Naive B cell (primary cell): ENCODE data around the gene SNED1. TPM values are rescaled to one million over a fixed set of nuclear protein-coding genes. Genes with fewer than 3 reads are reported as not detected.
A peak's percentile ranks its signal among the peaks of the same experiment; 100 is the strongest.

ENCODE experiments used
- ATAC-seq, 2 donors: fragments of 150-1000 bp; cut with Tn5 transposase; 2 replicates each; pipeline ENCODE4 v1.10.0; 2021; ENCODE audit warnings: low read depth in 2 of 2, mild to moderate bottlenecking in 2 of 2, moderate library complexity in 2 of 2
- DNase-seq: peaks from one replicate; pipeline ENCODE4 v3.0.0; 2022
- H3K27ac Mint-ChIP-seq, 6 donors: one replicate each; pipeline ENCODE4 v1.8.0; 2020 to 2022; ENCODE audit warnings: mild to moderate bottlenecking in 6 of 6, mixed read lengths in 6 of 6, moderate library complexity in 5 of 6, inconsistent platforms in 2 of 6
- H3K27me3 Mint-ChIP-seq, 3 donors: one replicate each; pipeline ENCODE4 v1.8.0; 2021 to 2022; ENCODE audit warnings: mixed read lengths in 3 of 3, mild to moderate bottlenecking in 1 of 3
- H3K36me3 Mint-ChIP-seq, 2 donors: one replicate each; pipeline ENCODE4 v1.8.0; 2020 to 2022; ENCODE audit warnings: mixed read lengths in 2 of 2, inconsistent platforms in 1 of 2, mild to moderate bottlenecking in 1 of 2
- H3K4me1 Mint-ChIP-seq, 3 donors: one replicate each; pipeline ENCODE4 v1.8.0; 2020 to 2022; ENCODE audit warnings: mixed read lengths in 3 of 3, inconsistent platforms in 1 of 3, mild to moderate bottlenecking in 1 of 3, moderate library complexity in 1 of 3
- H3K4me3 Mint-ChIP-seq, 8 donors: one replicate each; pipeline ENCODE4 v1.8.0; 2020 to 2022; ENCODE audit warnings: mild to moderate bottlenecking in 8 of 8, mixed read lengths in 8 of 8, moderate library complexity in 8 of 8, inconsistent platforms in 2 of 8
- H3K9me3 Mint-ChIP-seq, 7 donors: one replicate each; pipeline ENCODE4 v1.8.0; 2020 to 2022; ENCODE audit warnings: mixed read lengths in 7 of 7, mild to moderate bottlenecking in 5 of 7, inconsistent platforms in 2 of 7, moderate library complexity in 1 of 7
- polyA plus RNA-seq, 6 donors: library from polyadenylated mRNA; unstranded; fragments of 300-500 nt; fragmentation: Illumina TruSeq; gene quantifications; one replicate each; pipeline ENCODE4 v1.2.3, GENCODE V29; 2021; ENCODE audit warnings: low read depth in 6 of 6

SNED1 gene
- polyA plus RNA-seq, 6 donors from 2014 or later: 0.75 to 3.2 (median 1.3) TPM

DNA sequence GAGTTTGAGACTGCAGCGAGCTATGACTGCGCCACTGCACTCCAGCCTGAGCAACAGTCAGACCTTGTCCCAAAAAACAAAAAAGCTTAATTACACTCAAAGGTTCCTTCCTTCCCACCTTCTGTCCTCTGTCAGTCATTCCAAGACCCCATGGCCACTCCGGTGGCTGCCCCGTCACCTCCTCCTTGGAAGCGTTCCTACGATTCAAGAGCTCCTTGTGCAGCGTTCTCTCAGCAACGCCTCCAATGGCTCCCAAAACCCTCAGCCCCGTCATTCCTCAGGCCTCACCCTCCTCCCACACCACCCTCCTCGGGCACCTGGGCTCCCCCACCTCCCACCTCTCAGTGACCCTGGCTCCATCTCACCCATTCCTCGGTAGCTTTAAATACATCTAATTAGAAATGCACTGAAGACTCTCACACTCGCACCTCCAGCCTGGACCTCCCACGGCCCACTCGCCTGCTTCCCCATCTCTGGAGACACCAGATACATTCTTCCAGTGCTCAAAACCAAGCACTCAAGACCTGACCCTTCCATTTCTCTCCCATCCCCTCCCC, 142.9 kb downstream of the SNED1 start:
- H3K9me3 Mint-ChIP-seq: no peaks in the 10 kb centered on the region
- H3K36me3 Mint-ChIP-seq: peaks cover 0 to 11% of the 10 kb centered on the region in 2 donors
- peak overlapping the region in 1 of 8 donors; percentile 9 for H3K4me3 Mint-ChIP-seq
- H3K27me3 Mint-ChIP-seq: no peaks in the 10 kb centered on the region
- H3K27ac Mint-ChIP-seq: no peak overlapping the region
- no peak for DNase-seq
- peaks cover 8 to 13% (median 13%) of the 10 kb centered on the region in 3 donors for H3K4me1 Mint-ChIP-seq
- ATAC-seq: no peak

DNA sequence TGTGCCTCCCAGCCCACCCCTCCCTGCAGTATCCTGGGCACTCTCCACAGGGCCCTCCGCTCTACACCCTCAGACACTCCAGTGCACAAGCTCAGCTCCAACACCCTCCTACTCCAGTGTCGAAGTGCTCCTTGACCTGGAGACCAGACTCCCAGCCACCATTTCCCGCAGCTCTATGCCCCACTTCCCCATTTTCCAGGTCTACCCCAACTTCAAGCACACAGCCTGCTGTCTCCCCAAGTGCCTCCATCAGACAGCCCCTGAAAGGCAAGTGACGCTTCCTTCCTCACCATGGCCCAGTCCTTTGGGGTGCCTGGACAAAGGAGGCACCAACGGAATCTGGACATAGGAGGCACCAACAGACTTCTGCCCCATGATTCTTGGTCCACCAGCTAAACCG, 143.6 kb downstream of the SNED1 start:
- peaks cover 8 to 17% (median 15%) of the 10 kb centered on the region in 3 donors for H3K4me1 Mint-ChIP-seq
- no peaks in the 10 kb centered on the region for H3K27me3 Mint-ChIP-seq
- peaks cover 0 to 11% of the 10 kb centered on the region in 2 donors for H3K36me3 Mint-ChIP-seq
- ATAC-seq (no peak), DNase-seq (no peak)
- no peak overlapping the region for H3K27ac Mint-ChIP-seq
- H3K9me3 Mint-ChIP-seq: no peaks in the 10 kb centered on the region
- peak overlapping the region in 2 of 8 donors; percentile 9 to 22 for H3K4me3 Mint-ChIP-seq

DNA sequence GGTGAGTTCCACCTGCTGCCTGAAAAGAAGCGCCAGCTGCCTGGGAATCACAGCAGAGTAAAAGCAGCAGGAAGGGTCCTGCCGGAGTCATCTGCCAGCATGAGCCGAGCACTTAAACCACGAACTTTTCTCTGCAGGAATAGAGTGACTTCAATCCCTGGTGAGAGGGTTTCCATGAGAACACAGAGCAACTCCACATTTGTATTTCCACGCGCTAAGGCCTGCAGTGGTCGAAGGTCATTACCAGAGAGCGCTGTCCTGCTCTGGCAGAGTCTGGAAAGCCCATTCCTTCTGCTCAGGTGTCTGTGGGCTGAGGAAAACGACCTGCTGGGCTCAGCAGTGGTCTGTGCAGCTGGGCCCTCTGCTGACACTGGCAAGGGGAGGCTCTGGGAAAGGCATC, 144.2 kb downstream of the SNED1 start:
- no peak overlapping the region for H3K4me3 Mint-ChIP-seq
- H3K9me3 Mint-ChIP-seq: no peaks in the 10 kb centered on the region
- DNase-seq: no peak
- ATAC-seq: no peak
- peaks cover 0 to 11% of the 10 kb centered on the region in 2 donors for H3K36me3 Mint-ChIP-seq
- H3K27ac Mint-ChIP-seq: no peak overlapping the region
- no peaks in the 10 kb centered on the region for H3K27me3 Mint-ChIP-seq
- peaks cover 8 to 17% (median 15%) of the 10 kb centered on the region in 3 donors for H3K4me1 Mint-ChIP-seq

Other genes with a start within 250 kb of the SNED1 start
- not detected for gene KIF1A, start 178.4 kb upstream of the SNED1 start, polyA plus RNA-seq
- not detected for gene AGXT, start 129.8 kb upstream of the SNED1 start, polyA plus RNA-seq
- not detected for gene MAB21L4, start 102.5 kb upstream of the SNED1 start, polyA plus RNA-seq
- not detected for gene CROCC2, start 92.3 kb upstream of the SNED1 start, polyA plus RNA-seq
- 10 to 100 TPM; 45.7 to 71.2 (median 58.3) TPM for gene MTERF4, start 103.7 kb downstream of the SNED1 start, polyA plus RNA-seq
- gene PASK, start 150.9 kb downstream of the SNED1 start, polyA plus RNA-seq: 10 to 100 TPM in 2 of 6 donors, 1 to 10 TPM in 4; 3.9 to 17.4 (median 9.1) TPM
- gene PPP1R7, start 151.8 kb downstream of the SNED1 start, polyA plus RNA-seq: 100 to 1,000 TPM in 5 of 6 donors, 10 to 100 TPM in 1; 96.4 to 130 (median 112) TPM
- gene ANO7, start 190.1 kb downstream of the SNED1 start, polyA plus RNA-seq: not detected